ENCODE measurements around the gene HBG2.
"Not testable (repeated sequence)": the region's sequence is repeated elsewhere in the genome, so short reads cannot be mapped to it uniquely, and the experiment has no call there.

HBG2 gene

DNA sequence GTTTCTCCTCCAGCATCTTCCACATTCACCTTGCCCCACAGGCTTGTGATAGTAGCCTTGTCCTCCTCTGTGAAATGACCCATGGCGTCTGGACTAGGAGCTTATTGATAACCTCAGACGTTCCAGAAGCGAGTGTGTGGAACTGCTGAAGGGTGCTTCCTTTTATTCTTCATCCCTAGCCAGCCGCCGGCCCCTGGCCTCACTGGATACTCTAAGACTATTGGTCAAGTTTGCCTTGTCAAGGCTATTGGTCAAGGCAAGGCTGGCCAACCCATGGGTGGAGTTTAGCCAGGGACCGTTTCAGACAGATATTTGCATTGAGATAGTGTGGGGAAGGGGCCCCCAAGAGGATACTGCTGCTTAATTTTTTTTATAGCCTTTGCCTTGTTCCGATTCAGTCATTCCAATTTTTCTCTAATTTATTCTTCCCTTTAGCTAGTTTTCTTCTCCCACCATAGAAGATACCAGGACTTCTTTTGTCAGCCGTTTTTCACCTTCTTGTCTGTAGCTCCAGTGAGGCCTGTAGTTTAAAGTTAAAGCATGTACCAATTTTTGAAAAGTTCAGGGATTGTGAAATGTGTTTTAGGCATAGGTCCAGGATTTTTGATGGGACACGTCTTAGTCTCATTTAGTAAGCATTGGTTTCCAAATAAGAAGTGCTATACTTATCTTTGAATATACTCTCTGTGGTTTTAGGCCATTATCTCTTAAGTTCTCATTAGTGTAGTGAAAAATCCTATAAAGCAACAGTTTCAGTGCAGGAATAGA lies at the start of gene HBG2:
HBG2 (minus strand) TSS at position 136 of the 768 bp plus-strand sequence; CDS start at position 83, 53 bp downstream.
- not testable (repeated sequence) for H2AFZ ChIP-seq (ENCODE audit: low read length); H3K4me2 ChIP-seq (ENCODE audit: low read depth, low read length, poor library complexity, severe bottlenecking); H3F3A ChIP-seq (ENCODE audit: low read depth); H3K79me2 ChIP-seq (ENCODE audit: insufficient read depth, low read length); H3K4me1 ChIP-seq (ENCODE audit: insufficient read depth, low read length, poor library complexity, severe bottlenecking); H3K27me3 ChIP-seq (ENCODE audit: insufficient read depth, low read length, poor library complexity, severe bottlenecking); H4K20me1 ChIP-seq (ENCODE audit: insufficient read depth, low read length, poor library complexity, severe bottlenecking); H3K4me3 ChIP-seq (ENCODE audit: low read length, poor library complexity, severe bottlenecking); H3K9ac ChIP-seq (ENCODE audit: low read depth, low read length, poor library complexity, severe bottlenecking); H3K9me3 ChIP-seq (ENCODE audit: insufficient read depth, low read depth, low read length); H3K9me2 ChIP-seq (replicated peaks; ENCODE audit: low read depth, low read length); H3K36me3 ChIP-seq (ENCODE audit: insufficient read depth, low read length)

DNA sequence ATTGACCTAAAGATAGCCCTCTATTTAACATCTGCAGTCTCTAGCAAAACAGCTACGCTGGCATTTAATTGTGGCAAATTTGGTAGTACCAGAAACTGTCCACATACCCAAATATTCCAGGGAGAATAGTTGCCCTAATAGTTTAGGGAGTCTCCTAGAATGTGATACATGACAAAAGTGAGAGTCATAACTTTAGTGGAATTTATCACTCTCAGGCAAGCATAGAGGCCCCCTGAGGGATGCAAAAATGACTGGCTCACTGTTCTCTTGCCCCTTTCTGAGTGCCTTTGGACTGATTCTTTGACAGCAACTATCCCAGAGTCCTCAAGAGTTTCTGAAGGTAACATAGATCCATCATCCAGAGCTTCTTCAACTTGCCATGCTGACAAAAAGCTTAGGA lies 49.5 kb upstream of the HBG2 start:
- no peaks in the 10 kb centered on the region for H3K36me3 ChIP-seq (ENCODE audit: insufficient read depth, low read length)
- no peak overlapping the region for H3K9ac ChIP-seq (ENCODE audit: low read depth, low read length, poor library complexity, severe bottlenecking)
- no peaks in the 10 kb centered on the region for H4K20me1 ChIP-seq (ENCODE audit: insufficient read depth, low read length, poor library complexity, severe bottlenecking)
- H3K79me2 ChIP-seq (ENCODE audit: insufficient read depth, low read length), result no peaks in the 10 kb centered on the region
- H3K9me3 ChIP-seq (ENCODE audit: insufficient read depth, low read depth, low read length), result no peaks in the 10 kb centered on the region
- no peaks in the 10 kb centered on the region for H3F3A ChIP-seq (ENCODE audit: low read depth)
- no peaks in the 10 kb centered on the region for H3K4me1 ChIP-seq (ENCODE audit: insufficient read depth, low read length, poor library complexity, severe bottlenecking)
- no peak overlapping the region for H3K4me3 ChIP-seq (ENCODE audit: low read length, poor library complexity, severe bottlenecking)
- no peak overlapping the region for H2AFZ ChIP-seq (ENCODE audit: low read length)
- TF ChIP-seq EZH2phosphoT487 (IDR thresholded peaks at IDR 0.05; ENCODE audit: borderline replicate concordance), result no peak
- TF ChIP-seq, protein P1, sequence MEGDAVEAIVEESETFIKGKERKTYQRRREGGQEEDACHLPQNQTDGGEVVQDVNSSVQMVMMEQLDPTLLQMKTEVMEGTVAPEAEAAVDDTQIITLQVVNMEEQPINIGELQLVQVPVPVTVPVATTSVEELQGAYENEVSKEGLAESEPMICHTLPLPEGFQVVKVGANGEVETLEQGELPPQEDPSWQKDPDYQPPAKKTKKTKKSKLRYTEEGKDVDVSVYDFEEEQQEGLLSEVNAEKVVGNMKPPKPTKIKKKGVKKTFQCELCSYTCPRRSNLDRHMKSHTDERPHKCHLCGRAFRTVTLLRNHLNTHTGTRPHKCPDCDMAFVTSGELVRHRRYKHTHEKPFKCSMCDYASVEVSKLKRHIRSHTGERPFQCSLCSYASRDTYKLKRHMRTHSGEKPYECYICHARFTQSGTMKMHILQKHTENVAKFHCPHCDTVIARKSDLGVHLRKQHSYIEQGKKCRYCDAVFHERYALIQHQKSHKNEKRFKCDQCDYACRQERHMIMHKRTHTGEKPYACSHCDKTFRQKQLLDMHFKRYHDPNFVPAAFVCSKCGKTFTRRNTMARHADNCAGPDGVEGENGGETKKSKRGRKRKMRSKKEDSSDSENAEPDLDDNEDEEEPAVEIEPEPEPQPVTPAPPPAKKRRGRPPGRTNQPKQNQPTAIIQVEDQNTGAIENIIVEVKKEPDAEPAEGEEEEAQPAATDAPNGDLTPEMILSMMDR (conservative IDR thresholded peaks at IDR 0.05; ENCODE audit: low read length), result no peak
- H3K4me2 ChIP-seq (ENCODE audit: low read depth, low read length, poor library complexity, severe bottlenecking), result no peak overlapping the region
- H3K27me3 ChIP-seq (ENCODE audit: insufficient read depth, low read length, poor library complexity, severe bottlenecking), result no peaks in the 10 kb centered on the region
- no peaks in the 10 kb centered on the region for H3K9me2 ChIP-seq (replicated peaks; ENCODE audit: low read depth, low read length)

DNA sequence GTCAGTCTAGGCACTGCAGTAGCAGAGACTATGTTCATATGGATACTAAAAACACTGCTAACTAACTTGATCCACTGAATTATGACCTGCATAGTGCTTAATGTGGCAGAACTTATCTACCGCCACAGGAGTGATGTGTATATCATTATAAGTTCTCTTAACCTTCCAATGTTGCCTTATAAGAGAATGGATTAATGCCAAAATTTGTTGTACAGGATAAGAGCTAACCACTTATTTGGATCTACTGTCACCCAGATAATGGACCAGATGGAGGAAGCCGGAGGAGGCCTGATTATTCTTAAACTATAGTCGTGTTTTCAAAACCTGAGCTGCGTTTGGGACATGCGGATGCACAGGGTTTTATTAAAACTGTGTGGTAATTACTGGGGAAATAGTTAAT lies 49.0 kb upstream of the HBG2 start:
- Histone ChIP-seq H3K9me2 (replicated peaks; ENCODE audit: low read depth, low read length) (no peaks in the 10 kb centered on the region), H3K9ac (ENCODE audit: low read depth, low read length, poor library complexity, severe bottlenecking) (no peak overlapping the region), H3K4me1 (ENCODE audit: insufficient read depth, low read length, poor library complexity, severe bottlenecking) (no peaks in the 10 kb centered on the region), H3K79me2 (ENCODE audit: insufficient read depth, low read length) (no peaks in the 10 kb centered on the region), H4K20me1 (ENCODE audit: insufficient read depth, low read length, poor library complexity, severe bottlenecking) (no peaks in the 10 kb centered on the region), H3K9me3 (ENCODE audit: insufficient read depth, low read depth, low read length) (no peaks in the 10 kb centered on the region), H3K4me3 (ENCODE audit: low read length, poor library complexity, severe bottlenecking) (no peak overlapping the region), H3K36me3 (ENCODE audit: insufficient read depth, low read length) (no peaks in the 10 kb centered on the region), H3K27me3 (ENCODE audit: insufficient read depth, low read length, poor library complexity, severe bottlenecking) (no peaks in the 10 kb centered on the region), H3F3A (ENCODE audit: low read depth) (no peaks in the 10 kb centered on the region), H2AFZ (ENCODE audit: low read length) (no peak overlapping the region), H3K4me2 (ENCODE audit: low read depth, low read length, poor library complexity, severe bottlenecking) (no peak overlapping the region)
- no peak for TF ChIP-seq EZH2phosphoT487 (IDR thresholded peaks at IDR 0.05; ENCODE audit: borderline replicate concordance)
- TF ChIP-seq, protein P1 (conservative IDR thresholded peaks at IDR 0.05; ENCODE audit: low read length), result no peak

DNA sequence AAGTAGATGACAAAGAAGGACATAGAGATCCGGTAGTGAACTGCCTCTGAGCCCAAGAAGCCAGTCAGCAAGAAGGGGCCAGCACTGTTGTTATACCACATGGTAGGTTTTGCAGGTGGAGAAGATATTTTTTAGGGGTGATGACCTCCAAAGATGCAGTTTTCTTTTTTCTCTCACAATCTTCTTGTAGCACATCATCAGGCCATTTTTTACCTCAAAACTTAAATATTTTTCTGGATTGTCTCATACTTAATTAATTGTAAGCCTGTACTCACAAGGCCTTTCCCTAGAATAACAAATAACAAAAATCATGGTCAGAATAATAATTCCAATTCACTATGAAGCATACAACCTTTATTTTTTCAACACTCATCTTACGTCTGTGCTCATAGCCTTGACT lies 47.3 kb upstream of the HBG2 start, which contains the start of gene OR51B4:
OR51B4 (minus strand) TSS at position 101 of the 400 bp plus-strand sequence; CDS start at position 101, 0 bp downstream.
- H3K4me1 ChIP-seq (ENCODE audit: insufficient read depth, low read length, poor library complexity, severe bottlenecking), result no peaks in the 10 kb centered on the region
- no peaks in the 10 kb centered on the region for H3K79me2 ChIP-seq (ENCODE audit: insufficient read depth, low read length)
- H3K36me3 ChIP-seq (ENCODE audit: insufficient read depth, low read length), result no peaks in the 10 kb centered on the region
- H3K4me2 ChIP-seq (ENCODE audit: low read depth, low read length, poor library complexity, severe bottlenecking), result no peak within 1 kb of the TSS
- no peaks in the 10 kb centered on the region for H3F3A ChIP-seq (ENCODE audit: low read depth)
- no peaks in the 10 kb centered on the region for H3K9me2 ChIP-seq (replicated peaks; ENCODE audit: low read depth, low read length)
- no peak within 1 kb of the TSS for H3K4me3 ChIP-seq (ENCODE audit: low read length, poor library complexity, severe bottlenecking)
- no peak within 1 kb of the TSS for H2AFZ ChIP-seq (ENCODE audit: low read length)
- no peaks in the 10 kb centered on the region for H3K9me3 ChIP-seq (ENCODE audit: insufficient read depth, low read depth, low read length)
- TF ChIP-seq EZH2phosphoT487 (IDR thresholded peaks at IDR 0.05; ENCODE audit: borderline replicate concordance), result no peak
- TF ChIP-seq, protein P1 (conservative IDR thresholded peaks at IDR 0.05; ENCODE audit: low read length), result no peak
- no peak within 1 kb of the TSS for H3K9ac ChIP-seq (ENCODE audit: low read depth, low read length, poor library complexity, severe bottlenecking)
- H4K20me1 ChIP-seq (ENCODE audit: insufficient read depth, low read length, poor library complexity, severe bottlenecking), result no peaks in the 10 kb centered on the region
- H3K27me3 ChIP-seq (ENCODE audit: insufficient read depth, low read length, poor library complexity, severe bottlenecking), result no peaks in the 10 kb centered on the region

Measured in Loucy (cell line).